NCI-H2196 (cell line): ENCODE results near the gene AADAC.
"Not testable (repeated sequence)": the region's sequence is repeated elsewhere in the genome, so short reads cannot be mapped to it uniquely, and the experiment has no call there.

Experiments
- DNase-seq: peaks from one replicate; lab custom pipeline; 2025; ENCODE audit not compliant: unreplicated experiment; lab: John Stamatoyannopoulos, UW

The AADAC gene

DNA sequence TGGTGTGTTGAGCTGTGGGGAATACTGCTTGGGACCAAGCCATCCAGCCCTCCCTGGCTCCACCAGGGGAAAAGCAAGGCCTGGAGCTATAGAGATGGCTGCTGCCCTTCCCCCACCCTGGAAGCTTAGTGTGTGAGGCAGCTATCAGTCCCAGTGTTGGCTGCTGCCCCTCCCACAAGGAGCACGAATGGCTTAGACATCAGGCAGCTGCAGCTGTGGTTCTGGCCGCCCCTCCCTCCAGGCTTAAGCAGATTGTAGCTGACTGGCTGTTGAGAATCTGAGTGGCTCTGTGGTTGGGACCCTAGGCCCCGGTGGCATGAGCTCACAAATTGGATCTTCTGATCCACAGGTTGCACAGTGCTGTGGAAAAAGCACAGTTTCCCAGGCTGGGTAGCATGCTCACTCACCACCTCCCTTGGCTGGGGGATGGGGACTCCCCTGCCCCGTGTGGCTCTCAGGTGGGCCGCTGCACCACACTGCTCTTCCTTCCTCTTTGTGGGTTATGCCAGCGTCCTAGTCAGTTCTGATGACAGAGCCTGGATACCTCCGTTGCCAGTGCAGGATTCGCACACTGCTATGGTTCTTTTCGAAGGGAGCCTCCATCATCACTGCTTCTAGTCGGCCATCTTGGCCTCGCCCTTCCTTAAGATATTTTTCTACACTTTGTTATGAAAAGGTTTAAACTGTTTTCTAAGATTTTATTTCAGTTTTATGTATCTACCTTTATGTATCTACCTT lies 38.3 kb downstream of the AADAC start:
- no peak for DNase-seq

DNA sequence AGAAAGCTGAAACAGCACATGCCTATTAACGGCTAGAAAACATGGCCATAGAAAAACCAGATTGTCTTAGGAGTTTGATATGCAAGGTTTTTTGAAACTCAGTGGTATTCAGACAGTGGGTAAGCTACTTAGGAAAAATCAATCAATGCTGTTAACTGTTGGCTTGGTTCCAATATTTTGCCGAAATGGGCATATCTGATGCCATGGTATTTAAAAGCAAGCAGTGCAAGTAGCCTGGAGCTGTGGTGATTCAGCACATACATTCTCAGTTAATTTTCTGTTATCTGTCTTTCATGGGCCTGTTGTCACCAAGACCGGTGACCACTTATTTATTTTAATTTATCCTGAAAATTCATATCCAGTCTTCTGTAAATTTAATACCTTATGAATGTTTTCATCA lies 42.2 kb downstream of the AADAC start:
- no peak for DNase-seq

DNA sequence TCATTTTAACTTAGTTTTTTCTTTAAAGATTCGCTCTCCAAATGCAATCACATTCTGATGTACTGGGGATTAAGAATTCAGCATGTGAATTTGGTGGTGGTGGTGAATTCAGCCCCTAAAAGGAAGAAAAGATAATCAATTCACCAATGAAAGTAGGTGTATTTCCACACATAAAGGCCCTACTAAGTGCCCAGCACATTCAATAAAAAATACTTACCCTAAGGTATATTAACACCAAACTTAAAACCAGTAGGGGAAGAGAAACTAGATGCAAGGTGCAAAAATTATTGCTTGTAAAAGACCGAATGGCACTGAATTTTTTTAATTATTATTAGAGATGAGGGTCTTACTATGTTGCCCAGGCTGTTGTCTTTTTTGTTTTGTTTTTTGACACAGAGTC lies 42.7 kb downstream of the AADAC start:
- DNase-seq: no peak

DNA sequence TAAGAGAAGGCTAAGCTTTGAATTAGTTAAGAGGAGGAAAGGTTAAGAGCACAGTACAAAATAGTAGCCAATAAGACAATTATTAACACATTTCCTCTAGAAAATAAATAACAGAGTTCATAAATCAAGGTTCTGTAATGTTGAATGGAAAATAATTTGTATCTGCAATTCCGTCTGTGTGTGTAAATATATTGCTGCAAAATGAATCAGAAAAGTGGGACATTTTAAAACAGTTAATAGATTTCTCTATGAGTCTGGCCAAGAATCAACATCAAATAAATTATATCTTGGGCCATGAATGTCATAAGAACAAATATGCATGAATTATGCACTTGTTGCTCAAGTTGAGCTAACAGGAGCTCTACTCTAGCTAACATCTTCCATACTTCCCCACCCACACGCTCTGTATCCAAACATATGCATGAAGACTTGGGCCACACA lies 45.3 kb downstream of the AADAC start:
- DNase-seq: no peak

DNA sequence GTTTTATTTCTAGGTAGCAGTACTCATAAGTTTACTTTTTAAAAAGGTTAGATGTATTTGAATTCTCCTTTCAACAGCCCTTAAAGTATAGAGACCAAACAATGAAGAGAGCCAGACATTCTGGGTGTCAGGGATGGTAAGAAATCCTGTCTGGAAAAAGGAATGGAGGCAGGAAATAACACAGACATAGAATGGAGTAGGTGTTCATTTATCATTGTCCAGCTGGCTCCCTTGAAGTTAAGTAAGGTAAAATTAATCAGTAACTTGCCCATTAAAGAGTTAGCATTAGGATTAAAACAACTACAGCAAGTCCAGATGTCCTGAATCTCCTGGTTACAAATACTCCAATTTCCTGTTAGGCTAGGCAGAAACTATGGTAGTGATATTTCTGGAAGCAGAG lies 46.0 kb downstream of the AADAC start:
- DNase-seq: no peak

DNA sequence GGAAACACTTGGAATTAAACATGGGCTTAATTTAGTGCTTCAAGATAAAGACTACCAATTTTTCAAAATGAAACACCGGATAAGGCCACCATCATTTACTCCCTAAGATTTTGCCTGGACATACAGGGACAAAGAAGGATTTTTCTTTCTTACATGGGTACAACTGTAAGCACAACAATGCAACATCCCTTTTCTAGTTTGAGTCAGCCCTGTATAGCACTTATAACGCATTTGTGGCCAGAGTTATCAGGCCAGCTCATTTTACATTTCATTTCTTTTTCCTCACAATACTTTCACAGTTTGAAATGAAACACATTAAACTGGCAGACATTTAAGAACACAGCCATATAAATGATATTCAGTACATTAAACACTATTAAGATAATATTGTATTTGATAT lies 49.7 kb downstream of the AADAC start:
- DNase-seq: no peak

DNA sequence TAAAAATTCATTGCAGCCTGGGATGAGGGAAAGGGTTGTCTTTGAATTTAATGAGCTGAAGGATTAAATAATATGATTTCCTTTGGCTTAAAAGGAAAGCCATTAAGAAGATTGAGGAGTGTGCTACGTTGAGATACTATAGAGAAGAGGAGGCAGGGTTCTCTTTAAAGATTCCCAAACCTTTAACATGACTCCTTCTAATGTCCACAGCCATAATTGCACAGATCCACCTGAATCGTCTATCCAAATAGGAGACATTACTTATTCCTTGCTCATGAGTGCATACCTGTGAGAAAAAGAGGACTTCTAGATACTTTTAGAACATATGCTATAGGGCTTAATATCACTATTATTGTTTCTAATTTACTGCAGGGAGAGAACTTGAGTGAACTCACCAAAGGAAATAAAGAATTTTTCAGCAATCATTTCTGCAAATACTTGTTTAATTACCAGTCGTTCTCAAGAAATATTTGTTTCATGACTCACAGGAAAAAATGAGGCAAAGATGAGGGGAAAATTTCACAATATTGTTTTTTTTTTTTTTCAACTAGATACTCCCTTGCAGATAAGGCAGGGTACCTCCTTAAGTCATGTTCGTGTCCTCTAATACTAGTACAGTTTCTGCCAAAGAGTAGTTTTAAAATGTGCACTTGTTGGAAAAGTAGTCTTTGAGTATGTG lies 50.6 kb downstream of the AADAC start:
- no peak for DNase-seq

DNA sequence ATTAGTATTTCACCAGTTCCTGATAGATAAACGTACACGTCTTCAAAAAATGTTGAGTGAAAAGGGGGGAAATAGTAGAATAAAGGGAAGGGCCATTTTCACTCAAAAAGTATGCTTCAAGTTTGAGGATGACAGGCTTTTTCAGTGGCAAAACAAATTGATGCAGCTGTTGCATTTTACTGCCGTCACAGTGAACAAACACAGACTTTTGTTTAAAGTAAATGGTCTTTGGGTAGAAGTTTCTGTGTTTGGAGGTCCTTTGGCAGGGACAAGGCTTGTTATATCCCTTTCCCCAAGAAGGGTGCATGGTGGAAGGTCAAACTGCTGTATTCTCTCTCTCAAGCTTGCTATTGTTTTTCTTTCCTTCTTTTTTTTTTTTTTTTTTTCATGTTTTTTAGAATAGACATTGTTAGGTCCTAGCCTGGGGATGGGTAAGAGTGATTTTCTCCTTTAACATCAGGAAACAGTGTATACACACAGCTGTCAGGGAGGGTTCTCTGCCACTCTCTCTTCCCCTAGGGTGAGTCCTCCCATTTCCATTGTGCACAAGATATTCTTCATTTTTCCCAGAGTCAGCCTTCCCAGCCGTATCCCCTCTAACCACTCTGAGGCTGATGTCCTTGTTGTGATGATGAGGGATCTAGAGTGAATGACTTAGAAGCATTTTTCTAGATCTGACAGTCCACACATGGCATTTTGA lies 52.9 kb downstream of the AADAC start:
- no peak for DNase-seq

DNA sequence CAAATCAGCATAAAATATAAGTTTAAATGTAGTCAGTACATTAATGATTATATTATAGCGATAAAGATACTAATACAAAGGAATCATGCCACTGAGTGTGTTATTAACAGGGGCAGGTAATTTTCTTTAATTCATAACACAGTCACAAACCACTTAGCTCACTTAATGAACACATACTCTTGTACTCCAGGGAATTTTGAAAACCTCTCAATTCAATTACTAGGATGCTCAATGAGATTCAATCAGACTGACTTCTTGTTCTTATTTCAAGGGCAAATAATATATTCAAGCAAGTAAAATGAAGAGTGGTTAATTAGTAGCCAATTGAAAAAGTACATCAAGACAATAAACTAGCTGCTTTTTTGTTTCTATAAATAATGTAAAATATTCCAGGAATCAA lies 53.8 kb downstream of the AADAC start:
- no peak for DNase-seq

DNA sequence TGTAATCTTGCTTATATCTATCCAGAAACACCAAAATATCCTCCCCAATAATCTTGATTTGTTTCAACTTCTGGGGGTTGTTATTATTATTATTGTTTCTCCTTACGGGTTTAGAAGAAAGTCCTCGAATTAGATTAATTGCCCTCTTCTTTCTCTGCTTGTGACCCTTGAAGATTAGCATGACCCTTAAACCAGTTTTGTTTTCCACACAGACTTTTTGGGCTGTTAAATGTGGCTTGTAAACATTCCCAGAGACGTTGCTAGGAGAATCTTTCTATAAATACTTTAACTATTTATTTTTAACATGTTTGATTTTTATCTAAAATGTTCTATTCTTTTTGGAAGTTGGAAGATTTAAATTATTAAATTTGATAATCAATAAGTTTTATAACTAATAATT lies 55.3 kb downstream of the AADAC start:
- DNase-seq: no peak

DNA sequence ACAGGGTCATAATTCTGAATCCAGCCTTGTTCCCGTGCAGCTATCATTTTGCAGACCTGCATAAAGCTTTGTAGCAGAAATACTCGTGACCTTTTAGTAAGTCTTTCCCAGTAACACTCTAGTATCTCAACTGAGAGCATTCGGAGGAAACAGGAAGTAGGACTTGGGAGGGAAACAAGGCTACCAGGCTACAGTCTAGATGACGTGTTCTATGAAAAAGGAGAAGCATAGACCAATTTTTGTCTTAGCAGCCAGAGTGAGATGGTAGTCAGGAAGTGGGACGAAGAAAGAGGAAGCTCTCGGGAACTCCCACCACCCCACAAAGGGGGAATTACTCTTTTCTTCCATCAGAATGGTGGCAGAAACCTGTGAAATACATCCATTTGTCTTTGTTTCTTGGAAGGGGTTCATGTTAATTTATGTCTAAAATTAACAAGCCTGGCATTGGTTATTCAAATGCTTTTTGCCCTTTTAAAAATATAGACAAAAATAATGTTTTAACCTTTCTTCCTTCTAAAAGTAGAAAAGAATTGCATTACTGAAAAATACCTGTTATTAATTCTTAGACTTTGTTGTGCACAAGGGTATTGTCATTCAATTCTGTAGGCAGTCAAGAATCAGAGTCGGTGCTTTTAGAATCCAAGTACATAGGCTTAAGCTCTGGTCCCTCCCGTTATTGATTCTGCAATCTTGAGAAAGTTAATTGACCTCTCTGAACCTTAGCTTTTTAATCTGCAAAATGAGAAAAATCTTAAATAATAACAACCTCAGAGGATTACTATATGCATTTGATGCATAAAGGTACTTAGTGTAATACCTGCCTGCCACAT lies 57.9 kb downstream of the AADAC start:
- DNase-seq: no peak

DNA sequence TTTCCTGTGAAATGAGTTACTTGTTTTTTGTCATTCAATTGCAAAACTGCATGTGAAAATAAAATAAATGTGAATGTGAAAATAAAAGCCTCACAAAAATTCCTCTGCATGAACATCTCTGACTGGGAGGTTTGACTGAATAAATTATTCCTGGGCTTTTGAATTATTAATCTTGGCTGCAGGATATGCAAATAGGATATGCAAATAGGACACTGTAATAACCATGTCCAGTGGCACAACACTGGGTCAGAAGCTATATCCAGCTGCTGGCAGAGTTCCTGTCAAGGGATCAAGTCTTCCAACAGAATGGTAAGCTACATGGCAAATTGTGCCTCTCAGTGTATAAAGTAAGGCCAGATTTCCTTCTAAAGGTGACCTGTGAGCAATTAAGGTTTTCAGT lies 59.5 kb downstream of the AADAC start, which contains the start of gene SUCNR1:
TSS of gene SUCNR1 (plus strand) at position 246 of the 400 bp plus-strand sequence. CDS start 6,250 bp downstream, outside the sequence.
- no peak for DNase-seq

DNA sequence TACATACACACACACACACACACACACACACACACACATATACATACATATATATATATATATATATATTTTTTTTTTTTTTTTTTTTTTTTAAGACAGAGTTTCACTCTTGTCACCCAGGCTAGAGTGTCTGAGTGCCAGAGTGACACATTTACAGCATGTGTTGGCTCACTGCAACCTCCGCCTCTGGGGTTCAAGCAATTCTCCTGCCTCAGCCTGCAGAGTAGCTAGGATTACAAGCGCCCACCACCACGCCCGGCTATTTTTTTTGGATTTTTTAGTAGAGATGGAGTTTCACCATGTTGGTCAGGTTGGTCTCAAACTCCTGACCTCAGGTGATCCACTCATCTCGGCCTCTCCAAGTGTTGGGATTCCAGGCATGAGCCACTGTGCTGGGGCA lies 60.2 kb downstream of the AADAC start:
- DNase-seq: not testable (repeated sequence)

DNA sequence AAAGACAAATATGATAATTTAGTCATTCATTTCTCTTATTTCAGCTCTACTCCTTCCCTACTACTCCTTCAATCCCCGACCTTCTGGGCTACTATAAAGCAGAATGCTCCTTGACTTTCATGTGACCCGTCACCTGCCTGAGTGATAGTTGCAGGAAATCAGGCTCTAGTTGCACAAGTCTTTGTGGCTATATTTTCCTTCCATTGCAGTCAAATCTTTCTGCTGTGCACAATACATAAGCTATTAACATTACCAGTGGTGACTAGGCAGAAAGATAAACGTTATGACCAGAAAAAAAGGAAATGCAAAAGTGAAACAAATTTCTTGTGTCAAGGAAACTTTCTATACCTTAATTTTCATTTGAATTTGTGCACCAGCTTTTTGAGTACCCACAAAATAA lies 61.8 kb downstream of the AADAC start:
- DNase-seq: no peak

DNA sequence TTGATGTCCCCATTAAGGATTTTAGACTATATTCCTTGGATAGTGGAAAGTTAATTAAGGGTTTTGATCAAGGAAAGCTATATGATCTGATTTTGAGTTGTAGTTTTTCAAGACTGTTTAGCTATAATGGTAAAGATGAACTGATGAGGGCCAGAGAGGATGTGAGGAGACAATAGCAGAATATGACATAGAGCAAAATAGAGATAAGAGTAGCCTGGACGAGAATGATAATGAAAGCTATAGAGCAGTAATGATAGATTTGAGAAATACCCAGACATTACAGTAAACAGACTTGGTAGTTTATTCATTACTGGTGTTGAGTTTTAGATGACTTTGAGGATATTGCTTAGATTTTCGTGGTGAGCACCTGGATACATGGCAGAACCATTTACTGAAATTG lies 63.4 kb downstream of the AADAC start:
- no peak for DNase-seq
